HFFc6 (cell line): Measurements from ENCODE around the gene RNF224. TPM values are rescaled to one million over a fixed set of nuclear protein-coding genes. Genes with fewer than 3 reads are reported as not detected.

Experiments
- DNase-seq: peaks from one replicate; pipeline ENCODE4 v3.0.0-alpha.2; 2018
- H3K27ac Mint-ChIP-seq: 2 replicates; pipeline ENCODE4 v1.8.0; 2020; ENCODE audit warnings: mild to moderate bottlenecking, mixed read lengths
- H3K27me3 Mint-ChIP-seq: 2 replicates; pipeline ENCODE4 v1.8.0; 2021; ENCODE audit warnings: mild to moderate bottlenecking, moderate library complexity, mixed read lengths; ENCODE audit not compliant: insufficient read depth
- H3K36me3 Mint-ChIP-seq: 2 replicates; pipeline ENCODE4 v1.8.0; 2021; ENCODE audit warnings: low read depth, mixed read lengths
- H3K4me1 Mint-ChIP-seq: 2 replicates; pipeline ENCODE4 v1.8.0; 2020; ENCODE audit warnings: low read depth, mixed read lengths
- H3K4me3 Mint-ChIP-seq: 2 replicates; pipeline ENCODE4 v1.8.0; 2020; ENCODE audit warnings: mild to moderate bottlenecking, moderate library complexity, mixed read lengths
- H3K9me3 Mint-ChIP-seq: 2 replicates; pipeline ENCODE4 v1.8.0; 2020; ENCODE audit warnings: mild to moderate bottlenecking, mixed read lengths
- total RNA-seq, 6 experiments: library from RNA; stranded (reverse); fragmentation: NEBNext Ultra II Directional; extraction: Animal tissue kit (Norgen Biotek cat#: 25700); gene quantifications; 2 replicates in 1 of 6; 3 replicates in 5 of 6; pipeline ENCODE4 v1.2.3, GENCODE V29; 2021
- TF ChIP-seq, protein P1 (sequence below): fragments of 200-600 bp; sonication (generic); IDR thresholded peaks from 2 replicates; pipeline ENCODE4 v1.5.0; 2021; ENCODE audit warnings: antibody characterized with exemption, mild to moderate bottlenecking

The RNF224 gene
- total RNA-seq, 6 experiments from 2014 or later, result not detected

GRCh38 chr9:137268538-137269201, 41.4 kb downstream of the RNF224 start:
- Mint-ChIP-seq H3K9me3 (no peaks in the 10 kb centered on the region), H3K4me1 (peaks cover 23% of the 10 kb centered on the region), H3K27ac (peak overlapping the region; percentile 83), H3K4me3 (peak overlapping the region; percentile 25), H3K36me3 (peaks cover 20% of the 10 kb centered on the region), H3K27me3 (peaks cover 2% of the 10 kb centered on the region)
- no peak for DNase-seq
- TF ChIP-seq, protein P1, sequence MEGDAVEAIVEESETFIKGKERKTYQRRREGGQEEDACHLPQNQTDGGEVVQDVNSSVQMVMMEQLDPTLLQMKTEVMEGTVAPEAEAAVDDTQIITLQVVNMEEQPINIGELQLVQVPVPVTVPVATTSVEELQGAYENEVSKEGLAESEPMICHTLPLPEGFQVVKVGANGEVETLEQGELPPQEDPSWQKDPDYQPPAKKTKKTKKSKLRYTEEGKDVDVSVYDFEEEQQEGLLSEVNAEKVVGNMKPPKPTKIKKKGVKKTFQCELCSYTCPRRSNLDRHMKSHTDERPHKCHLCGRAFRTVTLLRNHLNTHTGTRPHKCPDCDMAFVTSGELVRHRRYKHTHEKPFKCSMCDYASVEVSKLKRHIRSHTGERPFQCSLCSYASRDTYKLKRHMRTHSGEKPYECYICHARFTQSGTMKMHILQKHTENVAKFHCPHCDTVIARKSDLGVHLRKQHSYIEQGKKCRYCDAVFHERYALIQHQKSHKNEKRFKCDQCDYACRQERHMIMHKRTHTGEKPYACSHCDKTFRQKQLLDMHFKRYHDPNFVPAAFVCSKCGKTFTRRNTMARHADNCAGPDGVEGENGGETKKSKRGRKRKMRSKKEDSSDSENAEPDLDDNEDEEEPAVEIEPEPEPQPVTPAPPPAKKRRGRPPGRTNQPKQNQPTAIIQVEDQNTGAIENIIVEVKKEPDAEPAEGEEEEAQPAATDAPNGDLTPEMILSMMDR, result no peak

DNA sequence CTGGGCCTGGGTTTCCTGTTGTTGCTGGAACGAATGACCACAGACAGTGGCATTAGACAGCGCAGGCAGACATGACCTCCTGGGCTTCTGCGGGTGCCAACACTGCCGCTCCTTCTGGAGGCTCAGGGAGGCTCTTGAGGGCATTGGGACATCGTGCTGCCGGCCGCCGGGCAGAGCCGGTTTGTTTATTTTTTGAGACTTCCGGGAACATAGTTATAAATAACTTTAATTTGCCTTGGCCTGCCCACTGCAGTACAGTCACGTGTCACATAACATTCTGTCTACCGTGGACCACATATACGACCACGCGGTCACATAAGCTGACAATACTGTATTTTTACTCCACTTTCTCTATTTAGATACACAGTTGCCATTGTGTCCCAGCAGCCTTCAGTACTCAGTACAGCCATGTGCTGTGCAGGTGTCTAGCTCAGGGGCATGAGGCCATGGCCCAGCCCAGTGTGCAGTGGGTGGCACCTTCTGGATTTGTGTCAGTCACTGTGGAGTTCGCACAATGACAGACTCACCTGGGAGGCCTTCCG, 42.0 kb downstream of the RNF224 start:
- Mint-ChIP-seq H3K27me3 (peaks cover 2% of the 10 kb centered on the region), H3K4me3 (peak overlapping the region; percentile 25; the same call in 1 of the 2 replicates), H3K27ac (peak overlapping the region; percentile 83), H3K36me3 (peaks cover 20% of the 10 kb centered on the region), H3K4me1 (peaks cover 23% of the 10 kb centered on the region), H3K9me3 (no peaks in the 10 kb centered on the region)
- peak; percentile 75 for DNase-seq
- TF ChIP-seq, protein P1, result no peak

DNA sequence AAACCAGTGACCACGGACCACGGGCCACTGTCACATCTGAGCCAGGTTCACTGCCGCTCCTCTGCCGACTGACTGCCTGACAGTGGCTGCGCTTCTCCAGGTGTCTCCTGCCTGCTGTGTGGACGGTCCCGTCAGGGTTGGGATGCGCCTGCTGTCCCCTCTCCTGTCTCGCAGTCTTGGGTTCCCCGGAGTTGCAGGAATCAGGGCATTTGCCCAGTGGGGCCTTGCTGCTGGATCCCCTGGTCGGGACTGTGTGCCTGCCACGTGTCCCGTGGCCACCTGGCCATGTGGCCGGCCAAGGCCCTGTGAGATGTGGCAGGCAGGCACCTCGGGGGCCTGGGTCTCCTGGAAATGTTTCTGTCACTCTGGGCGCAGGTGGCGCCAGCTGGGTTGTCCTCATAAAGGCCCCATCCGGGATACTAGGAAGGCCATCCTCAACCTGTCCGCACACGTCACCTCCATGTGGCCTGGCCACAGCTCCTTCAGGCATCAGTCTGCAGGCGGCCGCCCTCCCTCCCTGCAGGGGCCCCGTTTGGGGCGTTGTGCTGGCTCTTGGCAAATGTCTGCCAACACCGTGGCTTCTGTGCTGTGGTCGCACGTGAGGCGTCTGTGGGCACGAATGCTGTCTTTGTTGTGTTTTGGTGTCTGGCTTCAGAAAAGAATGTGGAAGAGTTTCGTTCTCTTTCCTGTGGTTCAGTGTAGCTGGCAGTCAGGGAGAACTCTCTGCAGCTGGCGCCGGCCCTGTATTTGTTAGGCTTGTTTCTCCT, 43.8 kb downstream of the RNF224 start:
- no peak overlapping the region for H3K27ac Mint-ChIP-seq
- TF ChIP-seq, protein P1, result no peak

GRCh38 chr9:137271696-137272076, 44.4 kb downstream of the RNF224 start:
- no peak overlapping the region for H3K4me3 Mint-ChIP-seq
- no peak overlapping the region for H3K27ac Mint-ChIP-seq
- H3K9me3 Mint-ChIP-seq, result no peaks in the 10 kb centered on the region
- H3K36me3 Mint-ChIP-seq, result peaks cover 20% of the 10 kb centered on the region
- TF ChIP-seq, protein P1, result no peak
- H3K27me3 Mint-ChIP-seq, result peaks cover 6% of the 10 kb centered on the region
- DNase-seq, result no peak
- peaks cover 34% of the 10 kb centered on the region for H3K4me1 Mint-ChIP-seq

More for the DNA sequence above, 43.8 kb downstream of the RNF224 start:
- peaks cover 31% of the 10 kb centered on the region for H3K4me1 Mint-ChIP-seq
- no peaks in the 10 kb centered on the region for H3K9me3 Mint-ChIP-seq
- peaks cover 20% of the 10 kb centered on the region for H3K36me3 Mint-ChIP-seq
- DNase-seq, result no peak
- H3K27me3 Mint-ChIP-seq, result peaks cover 6% of the 10 kb centered on the region
- no peak overlapping the region for H3K4me3 Mint-ChIP-seq

DNA sequence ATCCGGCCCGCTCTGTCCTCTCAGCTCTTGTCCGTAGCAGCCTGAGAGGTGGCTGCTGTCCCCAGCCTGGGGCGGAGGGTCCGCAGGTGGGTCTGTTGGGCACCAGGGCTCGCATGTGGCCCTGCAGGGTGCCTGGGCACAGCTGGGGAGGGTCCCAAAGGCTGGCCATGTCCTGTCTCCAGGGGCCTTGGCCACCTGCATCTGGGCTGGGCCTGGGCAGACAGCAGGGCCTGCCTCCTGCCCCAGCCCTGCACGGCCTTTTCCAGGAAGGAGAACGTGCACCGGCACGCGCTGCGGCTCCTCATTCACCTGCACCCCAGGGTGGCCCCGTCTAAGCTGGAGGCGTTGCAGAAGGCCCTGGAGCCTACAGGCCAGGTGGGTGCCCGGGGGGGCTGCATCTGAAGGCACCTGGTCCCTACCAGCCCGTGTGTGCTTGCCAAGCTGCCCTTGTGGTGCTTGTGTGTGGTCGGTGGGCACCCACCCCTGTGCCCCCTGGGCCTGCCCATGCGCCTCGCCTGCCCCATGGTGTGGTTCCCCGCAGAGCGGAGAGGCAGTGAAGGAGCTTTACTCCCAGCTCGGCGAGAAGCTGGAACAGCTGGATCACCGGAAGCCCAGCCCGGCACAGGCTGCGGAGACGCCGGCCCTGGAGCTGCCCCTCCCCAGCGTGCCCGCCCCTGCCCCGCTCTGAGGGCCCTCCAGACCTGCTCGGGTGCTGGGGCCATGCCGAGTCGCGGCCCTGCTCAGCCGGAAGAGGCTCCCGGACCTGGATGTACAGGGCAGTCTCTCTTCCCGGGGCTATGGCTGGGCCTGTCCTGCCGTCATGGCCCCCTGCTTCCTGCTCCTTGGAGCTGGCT, 45.2 kb downstream of the RNF224 start:
- Mint-ChIP-seq H3K4me1 (peaks cover 40% of the 10 kb centered on the region), H3K4me3 (no peak overlapping the region), H3K27ac (no peak overlapping the region), H3K9me3 (no peaks in the 10 kb centered on the region), H3K27me3 (peaks cover 10% of the 10 kb centered on the region), H3K36me3 (peaks cover 20% of the 10 kb centered on the region)
- no peak for DNase-seq
- TF ChIP-seq, protein P1, result no peak
